ENCODE measurements around the gene NOBOX.

The NOBOX gene

GRCh38 chr7:144403649-144404061 is at the start of gene NOBOX:
Gene NOBOX (minus strand): TSS chr7:144403693.
- H3K27me3 ChIP-seq (replicated peaks; ENCODE audit: control insufficient read depth, insufficient read depth, low read length), result no peaks in the 10 kb centered on the region; the same call in none of the 2 replicates
- H3K36me3 ChIP-seq (ENCODE audit: control insufficient read depth, insufficient read depth, low read length), result no peaks in the 10 kb centered on the region
- H3K4me3 ChIP-seq (replicated peaks; ENCODE audit: low read depth, low read length), result no peak within 1 kb of the TSS
- no peak for DNase-seq (ENCODE audit: extremely low read depth, insufficient read length)
- no peak for TF ChIP-seq CTCF (IDR thresholded peaks at IDR 0.05; ENCODE audit: insufficient read depth, low read length, poor library complexity, severe bottlenecking)

DNA sequence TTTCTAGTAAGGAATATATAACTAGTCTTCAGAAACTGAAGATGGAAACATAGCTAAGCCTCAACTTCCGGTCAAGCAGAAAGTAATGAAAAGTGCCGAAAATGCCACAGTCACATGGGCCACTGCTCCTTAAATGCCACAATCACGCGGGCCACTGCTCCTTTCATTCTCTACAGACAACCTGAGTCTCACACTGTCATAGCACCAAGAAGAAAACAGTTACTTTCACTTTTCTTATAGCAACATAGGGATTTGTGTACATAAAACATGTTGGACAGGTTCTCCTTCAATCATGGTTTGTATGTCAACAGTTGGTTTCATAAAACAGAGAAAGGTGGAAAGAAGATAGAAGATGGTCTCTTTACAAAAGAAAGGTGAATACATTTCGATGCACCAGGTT is 48.6 kb upstream of the NOBOX start:
- TF ChIP-seq CTCF (IDR thresholded peaks at IDR 0.05; ENCODE audit: insufficient read depth, low read length, poor library complexity, severe bottlenecking), result no peak
- Histone ChIP-seq H3K27me3 (replicated peaks; ENCODE audit: control insufficient read depth, insufficient read depth, low read length) (no peaks in the 10 kb centered on the region), H3K36me3 (ENCODE audit: control insufficient read depth, insufficient read depth, low read length) (no peaks in the 10 kb centered on the region), H3K4me3 (replicated peaks; ENCODE audit: low read depth, low read length) (no peak overlapping the region)
- no peak for DNase-seq (ENCODE audit: extremely low read depth, insufficient read length)

DNA sequence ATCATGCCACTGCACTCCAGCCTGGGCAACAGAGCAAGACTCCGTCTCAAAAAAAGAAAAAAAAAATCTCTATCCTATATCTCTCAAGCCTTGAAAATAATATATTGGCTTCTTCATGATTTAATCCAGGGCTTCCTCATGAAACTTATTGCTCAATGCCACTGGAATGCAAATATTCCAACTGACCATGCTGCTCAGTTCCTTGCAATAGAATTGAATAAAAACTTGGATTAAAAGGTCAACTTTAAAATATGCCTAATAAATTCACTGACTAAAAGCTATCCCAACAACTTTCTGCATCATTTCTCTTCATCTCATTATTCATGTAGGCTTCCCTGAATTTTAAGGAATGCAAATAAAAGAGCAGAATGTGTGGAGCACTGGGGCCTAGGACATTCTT is 42.1 kb upstream of the NOBOX start:
- no peak for TF ChIP-seq CTCF (IDR thresholded peaks at IDR 0.05; ENCODE audit: insufficient read depth, low read length, poor library complexity, severe bottlenecking)
- DNase-seq (ENCODE audit: extremely low read depth, insufficient read length), result no peak
- no peaks in the 10 kb centered on the region for H3K27me3 ChIP-seq (replicated peaks; ENCODE audit: control insufficient read depth, insufficient read depth, low read length)
- H3K36me3 ChIP-seq (ENCODE audit: control insufficient read depth, insufficient read depth, low read length), result no peaks in the 10 kb centered on the region
- no peak overlapping the region for H3K4me3 ChIP-seq (replicated peaks; ENCODE audit: low read depth, low read length)

DNA sequence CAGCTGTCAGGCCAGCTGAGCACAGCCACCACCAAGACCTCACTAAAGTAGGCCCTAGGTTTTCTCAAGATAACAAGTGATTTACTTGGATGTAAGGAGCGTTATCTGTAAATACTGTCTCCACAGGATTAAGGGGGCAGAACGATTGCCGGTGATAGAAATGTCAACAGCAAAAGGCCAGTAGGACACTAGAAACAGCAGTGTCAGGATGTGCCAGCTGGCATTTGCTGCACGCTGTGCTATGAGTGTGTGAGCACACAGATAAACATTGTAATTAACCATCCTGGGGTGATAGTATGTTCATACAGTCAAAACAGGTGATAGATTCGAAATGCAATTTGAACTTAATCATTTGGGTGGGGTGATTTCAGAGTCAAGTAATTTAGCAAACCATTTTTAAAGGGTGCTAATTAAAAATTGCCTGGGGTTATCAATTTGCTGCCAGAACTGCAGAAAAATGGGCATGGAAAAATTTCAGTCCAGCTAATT is 36.3 kb upstream of the NOBOX start:
- no peak for TF ChIP-seq CTCF (IDR thresholded peaks at IDR 0.05; ENCODE audit: insufficient read depth, low read length, poor library complexity, severe bottlenecking)
- no peak for DNase-seq (ENCODE audit: extremely low read depth, insufficient read length)
- no peaks in the 10 kb centered on the region for H3K36me3 ChIP-seq (ENCODE audit: control insufficient read depth, insufficient read depth, low read length)
- H3K4me3 ChIP-seq (replicated peaks; ENCODE audit: low read depth, low read length), result no peak overlapping the region
- 0 out of 2 replicates have a peak, but pooled peaks cover 2% of the 10 kb centered on the region for H3K27me3 ChIP-seq (replicated peaks; ENCODE audit: control insufficient read depth, insufficient read depth, low read length)

GRCh38 chr7:144438759-144439158 is 35.3 kb upstream of the NOBOX start:
- no peak for TF ChIP-seq CTCF (IDR thresholded peaks at IDR 0.05; ENCODE audit: insufficient read depth, low read length, poor library complexity, severe bottlenecking)

More at GRCh38 chr7:144438759-144439158, 35.3 kb upstream of the NOBOX start:
- DNase-seq (ENCODE audit: extremely low read depth, insufficient read length), result no peak
- 0 out of 2 replicates have a peak, but pooled peaks cover 2% of the 10 kb centered on the region for H3K27me3 ChIP-seq (replicated peaks; ENCODE audit: control insufficient read depth, insufficient read depth, low read length)
- H3K36me3 ChIP-seq (ENCODE audit: control insufficient read depth, insufficient read depth, low read length), result no peaks in the 10 kb centered on the region
- H3K4me3 ChIP-seq (replicated peaks; ENCODE audit: low read depth, low read length), result no peak overlapping the region

All from GM06990 (cell line).